Thoracic aorta (tissue), 2 donors: ENCODE measurements around the gene BRD9. TPM values are rescaled to one million over a fixed set of nuclear protein-coding genes. Genes with fewer than 3 reads are reported as not detected.

Experiments used
- ATAC-seq: fragments of 150-250 bp; one replicate; pipeline ENCODE4 v1.8.0; 2017; ENCODE audit warnings: low read depth; ENCODE audit not compliant: insufficient number of reproducible peaks, low FRiP score
- DNase-seq: peaks from one replicate; pipeline ENCODE4 v3.0.0-alpha.2; 2020; ENCODE audit warnings: low spot score
- H3K27ac ChIP-seq, 2 donors: fragments of 200-600 bp; sonication (generic); 1 replicate in 1 of 2; 2 replicates in 1 of 2; pipeline ENCODE4 v1.5.1; 2016; ENCODE audit warnings: mild to moderate bottlenecking in 2 of 2, moderate library complexity in 2 of 2
- H3K27me3 ChIP-seq: fragments of 200-600 bp; sonication (generic); replicated peaks from 2 replicates; pipeline ENCODE4 v1.6.0; 2016; ENCODE audit warnings: mild to moderate bottlenecking; ENCODE audit not compliant: insufficient read depth
- H3K36me3 ChIP-seq: fragments of 200-600 bp; sonication (generic); one replicate; pipeline ENCODE4 v1.5.1; 2016
- H3K4me1 ChIP-seq, 2 donors: fragments of 200-600 bp; sonication (generic); 1 replicate in 1 of 2; 2 replicates in 1 of 2; pipeline versions ENCODE4 v1.5.1 to v1.6.0; 2016; ENCODE audit warnings: low read depth in 2 of 2, mild to moderate bottlenecking in 1 of 2; ENCODE audit not compliant: control insufficient read depth in 1 of 2
- H3K4me3 ChIP-seq: fragments of 200-600 bp; sonication (generic); 2 replicates; pipeline ENCODE4 v1.5.1; 2016; ENCODE audit warnings: mild to moderate bottlenecking
- H3K9me3 ChIP-seq: fragments of 200-600 bp; sonication (generic); 2 replicates; pipeline ENCODE4 v1.5.1; 2016
- CTCF ChIP-seq: fragments of 200-600 bp; sonication (generic); IDR thresholded peaks from one replicate; pipeline ENCODE4 v1.5.1; 2019; ENCODE audit warnings: antibody characterized with exemption
- total RNA-seq, 2 donors: library from RNA; depleted of rRNA; stranded (reverse); fragments of >200 nt; gene quantifications; one replicate each; pipeline versions ENCODE4 v1.1.0 to v1.2.3, GENCODE V29; 2016

Gene BRD9
- total RNA-seq, 2 donors from 2014 or later: 30.7 to 54.5 TPM

GRCh38 chr5:861442-862366, 30.9 kb downstream of the BRD9 start:
- Histone ChIP-seq H3K4me1 (no peaks in the 10 kb centered on the region), H3K4me3 (no peak overlapping the region), H3K36me3 (peaks cover 24% of the 10 kb centered on the region), H3K9me3 (no peaks in the 10 kb centered on the region), H3K27ac (no peak overlapping the region), H3K27me3 (no peaks in the 10 kb centered on the region)
- DNase-seq (no peak), ATAC-seq (no peak)
- no peak for TF ChIP-seq CTCF

- TF ChIP-seq CTCF: no peak
- Histone ChIP-seq H3K4me1 (no peaks in the 10 kb centered on the region), H3K9me3 (no peaks in the 10 kb centered on the region), H3K27me3 (no peaks in the 10 kb centered on the region), H3K4me3 (no peak overlapping the region), H3K27ac (no peak overlapping the region), H3K36me3 (peaks cover 18% of the 10 kb centered on the region)
- ATAC-seq: no peak
- no peak for DNase-seq
Measured at GRCh38 chr5:860506-861150, 32.0 kb downstream of the BRD9 start.

- Histone ChIP-seq H3K4me3 (no peak overlapping the region), H3K27me3 (no peaks in the 10 kb centered on the region), H3K4me1 (no peaks in the 10 kb centered on the region), H3K27ac (no peak overlapping the region), H3K9me3 (no peaks in the 10 kb centered on the region), H3K36me3 (peaks cover 10% of the 10 kb centered on the region)
- no peak for ATAC-seq
- TF ChIP-seq CTCF: no peak
- DNase-seq: no peak
Measured at GRCh38 chr5:859798-860296, 32.8 kb downstream of the BRD9 start.

- Histone ChIP-seq H3K27ac (no peak overlapping the region), H3K36me3 (peaks cover 10% of the 10 kb centered on the region), H3K4me3 (no peak overlapping the region), H3K9me3 (no peaks in the 10 kb centered on the region), H3K4me1 (no peaks in the 10 kb centered on the region), H3K27me3 (no peaks in the 10 kb centered on the region)
- ATAC-seq (no peak), DNase-seq (no peak)
- no peak for TF ChIP-seq CTCF
Measured at GRCh38 chr5:859391-859790, 33.2 kb downstream of the BRD9 start.

- H3K27me3 ChIP-seq: no peaks in the 10 kb centered on the region
- no peak overlapping the region for H3K4me3 ChIP-seq
- H3K4me1 ChIP-seq: no peaks in the 10 kb centered on the region
- TF ChIP-seq CTCF: no peak
- no peak overlapping the region for H3K27ac ChIP-seq
- DNase-seq (no peak), ATAC-seq (no peak)
- no peaks in the 10 kb centered on the region for H3K9me3 ChIP-seq
- H3K36me3 ChIP-seq: peaks cover 10% of the 10 kb centered on the region
Measured at GRCh38 chr5:858726-859125, 33.9 kb downstream of the BRD9 start.
